CD4-positive, alpha-beta T cell treated with Interleukin-21 for 1 hour (primary cell): ENCODE data around the gene HOXB4.
A peak's percentile ranks its signal among the peaks of the same experiment; 100 is the strongest.

Source experiments
- DNase-seq: peaks from one replicate; pipeline ENCODE4 v3.0.0-alpha.2; 2020

HOXB4 gene

DNA sequence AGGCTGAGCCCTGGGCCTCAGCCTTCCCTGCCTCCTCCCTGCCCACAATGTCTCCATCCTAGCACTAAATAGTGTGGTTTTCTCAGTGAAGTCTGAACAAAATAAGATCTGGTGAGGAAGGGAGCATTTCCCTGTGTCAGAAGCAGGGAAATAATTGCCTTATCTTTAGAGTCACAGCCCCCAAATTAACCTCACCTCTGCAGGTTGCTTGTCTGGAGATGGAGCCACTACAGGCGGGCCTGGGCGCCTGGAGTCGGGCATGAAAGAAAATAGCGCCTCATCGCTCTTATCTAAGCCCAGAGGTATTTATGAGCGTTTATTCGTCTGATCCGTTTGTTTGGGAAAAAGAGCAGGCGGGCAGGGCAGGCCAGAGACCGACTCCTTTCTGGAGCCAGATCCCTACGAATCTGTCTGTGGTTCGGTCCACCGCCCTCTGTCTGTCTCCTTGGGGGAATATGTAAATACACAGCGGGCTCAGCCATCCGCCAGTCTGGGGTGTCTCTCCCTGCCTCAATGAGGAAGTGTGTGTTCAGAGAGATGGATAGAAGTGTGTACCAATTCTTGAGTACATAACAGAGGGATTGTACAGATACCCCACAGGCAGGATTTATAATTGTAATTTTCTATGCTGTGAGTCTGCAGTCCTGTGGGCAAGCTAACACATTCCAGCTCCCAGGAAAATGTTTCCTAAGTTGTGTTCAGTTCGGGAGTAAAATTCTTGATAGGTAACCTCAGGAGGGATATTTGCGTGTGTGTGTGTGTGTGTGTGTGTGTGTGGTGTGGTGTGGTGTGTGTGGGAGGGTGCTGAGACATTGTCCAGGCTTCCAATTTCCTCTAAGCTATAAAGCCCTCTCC is 22.3 kb upstream of the HOXB4 start:
- no peak for DNase-seq

DNA sequence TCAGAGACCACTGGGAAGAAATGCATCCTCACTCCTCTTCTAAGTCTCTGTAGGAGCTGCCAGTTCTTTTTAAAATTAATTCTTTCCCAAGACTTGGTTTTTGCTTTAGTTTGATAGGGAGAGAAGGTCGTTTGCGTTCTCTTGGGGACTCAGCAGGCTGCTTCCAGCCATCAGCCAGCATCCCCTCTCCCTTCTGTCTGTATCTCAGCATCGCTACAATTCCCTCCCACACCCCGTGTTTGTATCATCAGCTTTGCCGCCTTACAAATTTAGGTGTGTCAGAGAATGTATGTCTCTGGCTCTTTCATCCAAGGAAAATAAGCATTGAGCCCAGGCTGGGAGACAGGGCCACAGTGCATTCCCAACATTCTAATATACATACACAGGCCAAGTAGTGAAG is 21.2 kb upstream of the HOXB4 start:
- no peak for DNase-seq

DNA sequence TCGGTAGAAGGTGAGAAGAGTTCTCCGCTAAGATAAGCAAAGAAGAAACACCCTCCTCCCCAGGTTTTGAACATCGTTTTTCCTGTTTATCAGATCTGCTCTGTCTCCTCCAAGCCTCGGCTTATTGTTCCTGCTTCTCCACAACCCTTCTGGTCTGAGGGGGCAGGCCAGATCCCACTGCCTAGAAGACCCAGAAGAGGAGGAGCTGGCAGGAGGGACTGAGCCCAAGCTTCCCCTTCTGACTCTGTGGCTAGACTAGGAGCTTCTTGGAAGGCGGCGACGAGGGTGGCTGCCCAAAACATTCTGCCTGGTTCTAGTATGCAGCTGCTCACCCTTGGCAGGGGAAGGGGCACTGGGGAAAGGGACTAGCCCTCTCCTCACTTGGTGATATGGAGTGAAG is 20.6 kb upstream of the HOXB4 start:
- DNase-seq: no peak

DNA sequence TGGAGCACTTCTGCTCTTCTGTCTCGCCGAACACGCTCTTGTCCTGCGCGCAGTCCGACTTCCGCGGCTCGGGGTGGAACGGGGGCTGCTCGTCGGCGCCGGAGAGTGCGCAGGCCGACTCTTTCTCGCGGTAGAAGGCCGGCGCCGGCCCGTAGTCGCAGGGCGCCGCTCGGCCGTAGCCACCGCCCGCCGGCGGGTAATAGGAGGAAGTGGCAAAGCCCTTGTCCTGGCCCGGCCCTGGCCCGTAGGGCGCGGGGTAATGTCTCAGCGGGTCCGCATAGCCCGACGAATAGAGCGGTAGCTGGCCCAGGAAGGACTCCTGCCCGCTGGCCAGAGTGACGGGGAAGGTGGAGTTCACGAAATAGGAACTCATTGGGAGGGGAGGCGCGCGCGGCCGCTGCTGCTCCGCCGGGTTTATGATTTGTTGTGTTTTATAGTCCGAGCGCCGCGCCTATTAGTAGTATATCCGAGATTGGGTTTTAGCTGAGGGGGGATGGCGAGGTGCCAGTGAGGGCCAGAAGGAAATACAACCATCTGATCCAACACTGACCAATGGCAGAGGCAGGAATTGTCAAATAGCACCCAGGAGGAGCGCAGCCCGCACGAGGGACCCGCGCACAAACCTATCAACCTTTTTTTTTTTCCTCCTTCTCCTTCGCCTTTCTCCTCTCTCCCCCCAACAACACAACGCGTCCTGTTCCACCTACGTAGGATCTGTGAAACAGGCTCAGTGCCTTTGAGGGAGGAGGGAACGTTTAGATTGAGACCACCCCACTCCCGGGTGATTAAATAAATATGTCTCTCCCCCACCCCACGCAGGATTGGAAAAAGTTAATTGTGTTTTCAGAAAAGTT is 19.9 kb upstream of the HOXB4 start:
- peak; percentile 50 for DNase-seq

DNA sequence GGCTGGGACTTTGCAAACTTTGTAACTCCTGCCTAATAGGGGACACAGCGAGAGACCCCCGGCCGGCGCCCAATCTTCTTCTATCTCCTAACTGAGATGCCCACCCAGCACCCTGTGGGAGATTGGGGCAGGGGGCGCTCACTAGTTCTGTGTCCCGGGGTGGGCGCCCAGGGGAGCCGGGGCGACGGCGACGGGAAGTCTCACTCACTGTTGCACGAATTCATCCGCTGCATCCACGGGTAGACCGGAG is 19.3 kb upstream of the HOXB4 start:
- no peak for DNase-seq

DNA sequence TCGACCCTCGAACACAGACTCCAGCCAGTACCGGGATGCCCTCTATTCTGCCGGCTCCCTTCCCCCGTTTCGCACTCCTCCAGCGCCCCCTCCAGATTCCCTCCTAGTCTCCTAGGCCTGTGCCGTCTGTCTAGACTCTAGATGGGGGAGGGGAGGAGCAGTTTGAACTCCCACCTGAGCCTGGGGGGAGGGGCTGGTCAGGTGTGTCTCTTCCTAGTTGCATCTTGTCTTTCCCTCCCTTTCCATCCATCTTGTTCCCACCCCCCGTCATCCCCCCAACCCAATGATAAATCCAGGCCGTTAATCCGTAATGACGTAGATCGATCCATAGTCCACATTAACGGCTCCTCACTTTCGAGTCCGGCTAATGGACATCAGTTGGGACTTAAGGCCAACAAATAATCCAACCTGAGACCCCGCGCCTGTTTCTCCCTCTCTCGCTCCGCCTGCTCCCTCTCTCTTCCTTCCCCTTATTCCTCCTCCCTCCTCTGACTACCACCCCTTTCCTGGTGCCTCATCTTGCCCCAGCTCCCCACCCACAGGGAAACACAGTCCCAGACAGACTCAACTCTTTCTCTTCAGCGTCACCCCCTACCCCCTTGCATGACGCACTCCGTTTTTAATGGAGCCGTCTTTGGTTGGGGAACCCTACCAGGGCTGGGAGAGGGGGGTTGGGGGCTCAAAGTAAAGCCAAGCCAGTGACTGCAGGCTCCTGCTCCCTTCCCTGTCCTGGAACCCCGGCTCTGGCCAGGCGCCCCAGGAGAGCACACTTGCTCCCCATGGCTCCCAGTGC is 18.8 kb upstream of the HOXB4 start:
- no peak for DNase-seq

DNA sequence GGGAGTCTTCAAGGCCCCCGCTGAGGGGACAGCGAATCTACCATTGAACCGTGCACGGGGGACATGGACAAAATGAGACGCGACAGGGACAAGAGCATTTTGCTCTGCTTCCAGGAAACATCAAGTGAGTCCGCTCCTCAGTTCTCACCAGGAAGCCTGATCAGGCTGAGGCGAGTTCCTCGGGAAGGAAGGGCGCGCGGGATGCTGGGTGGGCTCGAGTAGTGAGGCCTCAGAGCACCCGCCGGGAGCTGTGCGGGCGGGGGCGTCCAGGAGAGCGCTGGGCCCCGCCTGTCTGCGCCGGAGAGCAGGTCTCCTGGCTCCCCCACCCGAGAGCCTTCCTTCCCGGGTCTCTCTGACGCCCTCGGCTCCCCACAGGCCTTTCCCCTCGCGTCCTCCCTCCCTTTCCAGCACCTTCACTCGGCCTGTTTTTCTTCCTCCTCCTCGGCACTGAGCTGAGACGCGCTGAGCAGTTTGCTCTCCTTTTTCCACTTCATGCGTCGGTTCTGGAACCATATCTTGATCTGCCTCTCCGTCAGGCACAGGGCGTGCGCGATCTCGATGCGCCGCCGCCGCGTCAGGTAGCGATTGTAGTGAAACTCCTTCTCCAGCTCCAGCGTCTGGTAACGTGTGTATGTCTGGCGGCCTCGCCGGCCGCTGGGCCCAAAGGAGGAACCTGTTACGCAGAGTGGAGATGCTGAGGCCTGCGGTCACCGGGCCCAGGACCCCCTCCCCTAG is 18.0 kb upstream of the HOXB4 start:
- DNase-seq: no peak

DNA sequence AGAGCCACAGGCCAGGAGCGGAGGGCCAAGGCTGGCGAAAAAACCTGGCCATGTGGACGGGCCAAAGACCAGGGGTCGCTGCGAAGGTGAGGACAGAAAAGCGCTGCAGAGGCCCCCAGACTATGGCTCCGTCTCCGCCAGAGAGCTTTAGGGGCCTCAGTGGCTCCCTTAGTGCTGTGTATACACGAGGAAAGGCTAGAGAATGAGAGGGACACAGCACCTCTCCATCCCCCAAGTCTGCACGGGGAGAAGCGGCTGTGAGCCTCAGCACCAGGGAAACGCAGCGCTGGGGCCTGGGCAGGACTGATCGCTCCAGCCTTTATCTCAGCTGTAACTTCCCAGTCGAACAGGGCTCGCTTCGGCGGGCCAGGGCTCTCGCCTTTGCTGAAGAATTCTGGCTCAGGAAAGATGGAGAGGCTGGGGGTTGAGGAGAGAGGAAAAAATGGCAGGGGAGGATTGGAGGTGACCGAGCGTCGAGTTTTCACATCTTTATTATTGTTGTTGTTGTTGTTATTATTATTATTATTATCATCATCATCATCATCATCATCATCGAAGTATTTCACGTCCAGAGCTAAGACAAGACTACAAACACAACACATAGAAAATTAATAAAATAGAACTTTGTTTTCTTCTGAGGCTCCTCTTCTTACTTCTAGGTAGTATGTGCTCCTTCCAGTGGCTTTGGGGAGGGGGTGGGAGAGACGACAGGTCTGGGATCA is 17.3 kb upstream of the HOXB4 start:
- DNase-seq: no peak

DNA sequence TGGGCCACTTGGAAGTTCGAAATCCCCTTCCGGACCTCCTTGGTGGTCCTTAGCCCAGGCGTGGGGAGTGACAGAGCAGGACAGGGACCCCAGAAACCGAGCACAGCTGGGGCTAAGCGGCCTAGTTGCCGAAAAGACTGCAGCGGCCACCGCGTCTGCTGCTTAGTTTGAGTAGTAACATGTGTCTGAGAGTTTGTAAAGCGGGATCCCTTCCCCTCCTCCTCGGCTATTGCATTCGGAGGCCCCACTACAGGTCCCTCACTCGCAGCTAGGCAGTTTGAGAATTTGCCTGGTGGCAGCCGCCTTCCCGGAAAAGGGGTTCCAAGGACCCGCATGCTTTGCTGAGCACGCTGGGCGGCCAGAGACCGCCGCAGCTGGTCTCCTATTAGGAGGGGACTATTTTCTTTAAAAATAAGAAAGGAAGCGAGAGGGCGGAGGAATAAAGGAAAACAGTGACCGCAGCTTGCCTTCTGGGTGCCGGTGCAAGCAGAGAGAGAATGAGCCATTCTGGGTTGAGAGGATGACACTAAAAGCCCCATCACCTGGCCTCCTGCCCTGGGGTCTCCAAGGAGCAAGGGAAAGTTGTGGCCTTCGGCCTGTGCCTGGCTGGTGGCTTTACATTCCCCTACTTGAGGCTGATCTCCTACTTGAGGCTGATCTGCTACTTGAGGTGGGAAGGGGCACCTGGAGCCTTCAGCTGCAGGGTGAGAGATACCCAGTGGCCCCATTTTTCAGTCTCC is 16.6 kb upstream of the HOXB4 start:
- DNase-seq: no peak

DNA sequence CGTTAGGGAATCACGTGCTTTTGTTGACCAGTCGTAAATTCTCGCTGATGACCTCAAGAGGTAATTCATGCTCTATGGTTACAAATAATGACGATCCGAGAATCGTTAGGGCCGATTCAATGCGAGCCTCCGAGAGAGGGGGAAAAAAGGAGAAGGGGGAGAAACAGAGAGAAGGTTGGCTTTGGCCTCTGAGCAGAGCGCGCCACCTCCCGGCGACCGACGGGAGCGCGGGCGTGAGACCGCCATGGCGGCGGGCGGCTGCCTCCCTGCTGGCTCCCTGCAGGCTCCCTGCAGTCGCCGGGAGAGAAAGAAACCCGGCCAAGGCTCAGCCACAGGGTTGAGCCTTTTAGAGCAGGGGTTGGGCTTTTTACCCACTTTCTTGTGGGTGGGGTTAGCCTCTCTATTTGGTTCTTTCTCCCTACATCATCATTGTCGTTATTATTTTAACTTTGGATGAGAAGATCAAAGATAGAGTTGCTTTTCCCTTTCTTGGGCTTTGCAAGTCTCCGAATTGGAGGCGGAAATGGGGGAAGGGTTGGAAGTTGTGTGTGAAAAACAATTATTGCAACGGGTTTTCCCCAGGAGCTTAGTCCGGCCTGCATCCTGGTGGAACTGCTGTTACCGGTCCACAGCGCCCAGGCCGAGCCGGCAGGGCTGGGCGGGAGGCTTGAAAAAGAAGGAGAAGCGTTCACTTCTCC is 15.8 kb upstream of the HOXB4 start:
- peak; percentile 82 for DNase-seq

DNA sequence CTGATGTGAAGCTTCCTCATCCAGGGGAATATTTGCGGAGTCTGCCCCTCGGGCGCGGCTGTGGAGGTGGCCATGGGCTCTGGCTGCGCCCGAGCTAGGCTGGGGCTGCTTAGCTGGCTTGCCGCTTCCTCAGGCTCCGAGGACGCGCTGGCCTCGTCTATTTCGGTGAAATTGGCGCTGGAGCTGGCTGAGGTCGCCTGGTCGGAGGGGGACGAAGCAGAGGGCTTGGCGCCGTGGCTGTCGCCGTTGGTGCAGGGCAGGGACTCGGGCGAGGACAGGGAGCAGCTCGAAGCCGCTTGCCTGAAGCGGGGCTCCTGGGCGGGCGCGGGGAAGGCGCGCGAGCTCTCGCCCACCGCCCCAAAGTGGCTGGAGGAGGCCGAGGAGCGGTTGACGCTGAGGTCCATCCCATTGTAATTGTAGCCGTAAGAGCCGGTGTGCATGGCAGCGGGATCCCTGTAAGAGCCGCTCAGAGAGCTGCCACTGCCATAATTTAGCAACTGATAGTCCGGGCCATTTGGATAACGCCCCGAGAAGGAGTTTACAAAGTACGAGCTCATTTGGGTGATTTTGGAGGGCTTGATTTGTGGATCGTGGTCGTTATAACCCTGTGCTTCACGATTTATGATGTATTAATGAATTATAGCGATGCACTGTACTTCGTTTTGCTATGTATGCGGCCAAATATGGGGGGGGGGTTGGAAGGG is 15.1 kb upstream of the HOXB4 start, which contains the start of gene HOXB5:
HOXB5 (minus strand) TSS at position 654 of the 704 bp plus-strand sequence; CDS start at position 557, 97 bp downstream.
- DNase-seq: no peak

DNA sequence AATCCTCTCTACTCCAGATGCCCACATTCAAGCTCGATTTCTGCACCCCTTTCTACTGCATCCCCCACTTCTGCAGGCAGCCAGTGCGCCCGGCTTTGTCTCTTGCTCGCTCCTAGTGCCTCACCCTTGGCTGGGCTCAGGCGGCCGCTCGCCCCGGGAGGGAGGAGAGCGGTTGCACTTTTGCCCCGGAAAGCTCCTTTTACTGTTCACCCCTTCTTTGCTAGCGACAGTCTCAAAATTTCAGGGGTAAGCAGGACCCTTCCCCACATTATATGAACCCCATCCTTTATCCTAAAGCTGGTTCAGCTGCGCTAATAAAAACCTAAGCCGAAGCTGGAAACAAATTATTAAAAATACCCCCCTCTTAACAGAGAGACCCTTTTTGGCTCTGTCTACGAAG is 14.4 kb upstream of the HOXB4 start:
- DNase-seq: no peak

DNA sequence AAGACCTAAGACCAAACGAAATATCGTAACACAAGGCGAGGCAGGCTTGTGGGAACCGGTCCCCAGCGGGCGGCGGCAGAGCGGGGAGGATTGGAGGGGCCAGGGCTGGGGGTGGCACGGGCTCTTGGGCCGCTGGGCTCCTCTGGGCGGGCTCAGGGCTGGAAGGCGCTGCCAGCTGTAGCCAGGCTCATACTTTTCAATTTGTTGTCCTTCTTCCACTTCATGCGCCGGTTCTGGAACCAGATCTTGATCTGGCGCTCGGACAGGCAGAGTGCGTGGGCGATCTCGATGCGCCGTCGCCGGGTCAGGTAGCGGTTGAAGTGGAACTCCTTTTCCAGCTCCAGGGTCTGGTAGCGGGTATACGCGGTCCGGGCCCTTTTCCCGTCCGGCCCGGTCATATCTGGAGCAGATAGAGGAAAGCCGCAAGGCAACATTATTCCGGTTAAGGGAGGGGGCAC is 13.9 kb upstream of the HOXB4 start:
- DNase-seq: no peak

DNA sequence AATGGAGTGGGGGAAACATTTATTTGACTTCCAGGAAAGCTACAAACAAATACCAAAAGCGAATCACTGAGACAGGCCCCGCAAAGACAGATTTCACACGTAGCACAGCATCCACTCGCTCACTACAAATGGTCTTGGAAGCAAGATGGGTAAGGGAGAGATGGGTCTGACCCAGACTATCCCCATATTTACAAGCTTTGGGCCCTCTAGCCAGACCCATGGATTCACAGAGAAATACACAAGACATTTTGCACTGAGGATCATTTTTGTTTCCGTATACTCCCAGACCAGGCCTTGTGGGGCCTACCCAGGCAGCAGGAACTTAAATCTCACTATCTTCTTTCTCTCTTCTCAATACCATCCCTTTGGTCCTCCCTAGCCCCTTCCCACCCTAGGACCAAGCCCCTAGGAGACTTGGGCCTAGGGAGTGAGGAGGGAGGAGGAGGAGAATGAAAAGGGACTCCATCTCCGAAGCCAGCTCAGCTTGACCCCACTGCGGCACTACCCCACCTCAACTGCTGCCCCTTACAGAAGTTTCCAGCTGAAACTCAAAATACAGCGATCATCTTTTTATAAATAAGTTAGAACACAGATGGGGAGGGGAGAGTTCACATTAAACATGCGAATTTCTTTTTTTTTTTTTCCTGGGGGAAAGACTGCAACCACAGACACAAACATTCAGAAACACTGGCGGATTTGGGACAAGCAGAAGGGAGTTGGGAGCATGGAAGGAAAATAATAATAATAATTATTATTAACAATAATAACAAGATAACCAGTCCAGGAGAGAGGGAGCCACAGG is 13.3 kb upstream of the HOXB4 start:
- no peak for DNase-seq

DNA sequence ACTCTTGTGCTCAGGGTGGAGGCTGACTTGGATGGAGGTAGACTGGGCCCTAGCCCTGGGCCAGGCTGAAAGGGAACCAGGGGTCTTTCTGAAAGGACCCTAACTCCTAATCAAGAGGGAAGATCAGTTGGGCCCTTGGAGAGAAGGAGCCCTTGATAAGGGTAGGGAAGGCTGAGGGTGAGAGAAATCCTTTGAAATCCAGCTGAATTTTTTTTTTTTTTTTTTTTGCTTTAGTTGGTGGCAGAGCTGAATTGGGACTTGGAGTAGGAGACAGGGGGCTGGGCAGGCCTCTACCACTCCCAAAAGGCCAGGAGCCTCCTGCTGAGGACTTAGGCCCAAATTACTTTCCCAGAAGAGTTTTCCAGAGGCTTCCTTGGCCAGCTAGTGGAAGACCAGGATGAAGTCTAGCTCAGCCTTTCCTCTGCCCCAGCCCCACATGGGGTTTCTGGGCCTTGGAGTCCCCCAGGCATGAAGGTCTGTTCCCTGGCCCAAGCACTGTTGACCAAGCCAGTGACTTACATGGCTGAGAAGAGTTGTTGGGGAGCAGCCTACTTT is 12.5 kb upstream of the HOXB4 start:
- no peak for DNase-seq

DNA sequence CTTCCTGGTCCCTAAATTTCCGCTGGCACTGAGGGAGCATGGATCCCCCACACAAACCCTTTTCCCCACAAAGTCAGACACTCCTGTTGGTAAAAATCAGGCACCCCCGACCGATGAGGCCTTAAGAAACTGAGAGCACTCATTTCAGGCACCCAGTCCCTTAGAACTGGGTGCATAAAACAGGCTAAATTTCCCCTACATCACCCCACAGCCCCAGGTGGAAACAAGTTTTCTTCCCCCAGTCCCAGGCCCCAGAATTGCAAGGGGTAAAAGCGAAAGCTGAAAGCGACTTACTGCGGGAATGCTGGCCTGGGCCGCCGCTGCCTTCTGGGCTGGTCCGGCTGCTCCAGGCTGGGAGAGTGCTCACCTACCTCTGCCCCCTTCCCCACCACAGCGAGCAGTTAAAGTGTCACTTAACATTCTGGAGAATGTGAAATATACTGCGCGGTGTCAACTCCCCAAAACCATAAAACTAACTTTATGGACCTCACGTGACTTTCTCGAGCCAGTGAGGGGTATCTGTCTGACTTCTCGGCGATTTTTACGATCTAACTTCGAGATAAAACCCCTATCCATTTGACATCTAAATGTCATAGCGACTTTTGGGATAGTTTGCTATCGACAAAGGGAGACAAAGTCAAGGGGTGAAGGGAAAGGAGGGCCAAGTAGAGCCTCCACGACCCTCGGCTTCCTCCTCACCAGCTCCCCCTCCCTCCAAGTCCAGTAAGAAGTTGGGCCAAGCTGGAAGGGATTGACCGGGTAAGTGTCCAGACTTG is 11.9 kb upstream of the HOXB4 start, which contains the start of gene HOXB3:
HOXB3 (minus strand) TSS at position 411 of the 776 bp plus-strand sequence. CDS start 37,767 bp downstream, outside the sequence.
- DNase-seq: no peak

DNA sequence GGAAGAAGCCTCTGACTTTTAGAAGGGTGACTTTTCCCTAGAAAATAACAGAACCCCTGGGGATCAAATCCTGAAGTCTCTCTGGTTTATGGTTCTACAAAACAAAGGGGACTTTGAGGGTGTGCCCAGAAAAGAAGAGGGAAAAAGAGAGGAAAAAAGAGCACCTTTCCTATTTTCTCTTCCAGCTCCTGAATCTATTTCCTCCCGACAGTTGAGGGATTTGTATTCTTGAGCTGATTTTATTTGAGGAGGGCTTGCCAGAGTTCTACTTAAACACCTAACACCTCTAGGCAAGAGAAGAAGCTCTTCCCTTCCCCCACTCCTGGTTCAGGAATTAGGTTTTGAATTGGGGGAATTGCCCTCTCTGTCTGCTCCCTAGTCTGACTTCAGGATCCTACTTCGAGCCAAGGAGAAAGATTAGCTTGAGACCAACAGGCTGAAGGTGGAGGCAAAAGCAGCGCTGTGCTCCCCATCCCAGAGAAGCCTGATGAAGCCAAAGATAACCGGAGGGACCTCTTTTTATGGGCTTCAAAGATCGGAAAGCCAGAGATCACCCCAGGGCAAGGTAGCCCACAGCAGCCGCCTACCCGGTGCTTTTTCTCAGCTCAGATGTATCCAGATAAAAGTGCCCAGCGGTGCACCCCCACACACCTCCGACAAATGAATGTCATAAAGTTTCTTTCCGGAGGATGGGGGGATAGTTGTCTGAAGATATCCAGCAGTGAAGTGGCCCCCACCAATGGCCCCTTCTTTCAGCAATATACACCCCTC is 11.1 kb upstream of the HOXB4 start:
- no peak for DNase-seq
